ENCODE data around the gene VTCN1. TPM values are rescaled to one million over a fixed set of nuclear protein-coding genes. Genes with fewer than 3 reads are reported as not detected.

Gene VTCN1
- total and polyA plus RNA-seq, 7 experiments from 2014 or later: not detected

DNA sequence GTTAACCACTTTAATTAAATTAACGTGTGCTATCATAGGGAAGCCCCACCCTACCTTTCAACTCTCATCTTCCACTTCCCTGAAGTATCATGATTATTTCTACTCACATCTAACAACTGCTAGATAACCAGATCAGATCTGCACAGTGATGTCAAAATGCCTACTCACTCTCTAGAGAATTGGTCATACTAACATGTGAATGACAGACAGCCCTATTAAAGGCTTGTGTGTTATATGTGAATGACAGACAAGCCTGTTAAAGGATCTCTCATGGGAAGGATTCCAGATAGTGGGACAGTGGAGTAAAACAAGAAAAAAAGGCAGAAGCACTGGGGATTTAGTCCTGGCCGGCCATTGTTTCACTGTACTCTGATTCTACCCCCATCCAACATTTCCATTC, 12.6 kb downstream of the VTCN1 start:
- Histone ChIP-seq H3K27me3 (ENCODE audit: control insufficient read depth in 2 of 2, insufficient read depth in 2 of 2, low read length in 2 of 2) (no peaks in the 10 kb centered on the region), H3K36me3 (ENCODE audit: control insufficient read depth in 2 of 3, insufficient read depth in 3 of 3, low read length in 3 of 3) (no peaks in the 10 kb centered on the region), H3K4me1 (ENCODE audit: control insufficient read depth in 2 of 2, insufficient read depth in 2 of 2, low read length in 2 of 2) (no peaks in the 10 kb centered on the region), H3K4me3 (ENCODE audit: low read length) (no peak overlapping the region), H3K27ac (ENCODE audit: low read depth, low read length) (no peak overlapping the region), H3K9me3 (ENCODE audit: control insufficient read depth in 2 of 3, low read length in 3 of 3) (no peaks in the 10 kb centered on the region)
- POLR2A ChIA-PET: no interaction called here
- CTCF ChIA-PET: no interaction called here
- DNase-seq: no peak
- no peak overlapping the region for H3K4me3 Mint-ChIP-seq
- H3K36me3 Mint-ChIP-seq: no peaks in the 10 kb centered on the region
- intact Hi-C loops (cut with micrococcal nuclease): no loop called here
- H3K27me3 Mint-ChIP-seq: peaks cover 0 to 17% (median 14%) of the 10 kb centered on the region in 5 donors
- ATAC-seq: no peak
- H3K4me1 Mint-ChIP-seq: no peaks in the 10 kb centered on the region
- H3K27ac Mint-ChIP-seq: no peak overlapping the region
- peaks cover 0 to 7% (median 0%) of the 10 kb centered on the region in 11 donors for H3K9me3 Mint-ChIP-seq

DNA sequence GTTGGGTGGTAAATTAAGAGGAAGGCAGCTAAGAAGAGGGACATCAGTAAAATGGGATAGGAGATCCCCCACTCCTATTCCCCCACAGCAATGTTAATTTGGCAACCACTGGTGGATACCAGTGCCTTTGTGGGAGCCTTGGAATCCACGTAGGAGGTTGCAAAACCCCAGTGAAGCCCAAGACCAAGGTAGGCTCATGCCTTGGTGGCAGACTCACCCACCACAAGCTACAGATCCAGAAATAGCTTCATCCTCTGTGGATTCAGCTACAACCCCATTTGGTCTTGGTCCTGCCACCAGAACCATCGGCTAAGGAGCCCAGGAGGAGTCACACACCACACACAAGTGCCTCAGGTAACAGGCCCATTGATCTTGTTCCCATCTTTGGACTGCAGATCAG, 21.0 kb downstream of the VTCN1 start:
- Histone ChIP-seq H3K9me3 (ENCODE audit: control insufficient read depth in 2 of 3, low read length in 3 of 3) (no peaks in the 10 kb centered on the region), H3K36me3 (ENCODE audit: control insufficient read depth in 2 of 3, insufficient read depth in 3 of 3, low read length in 3 of 3) (no peaks in the 10 kb centered on the region), H3K27me3 (ENCODE audit: control insufficient read depth in 2 of 2, insufficient read depth in 2 of 2, low read length in 2 of 2) (no peaks in the 10 kb centered on the region), H3K4me3 (ENCODE audit: low read length) (no peak overlapping the region), H3K4me1 (ENCODE audit: control insufficient read depth in 2 of 2, insufficient read depth in 2 of 2, low read length in 2 of 2) (no peaks in the 10 kb centered on the region), H3K27ac (ENCODE audit: low read depth, low read length) (no peak overlapping the region)
- POLR2A ChIA-PET: no interaction called here
- H3K27me3 Mint-ChIP-seq: peaks cover 6 to 31% (median 9%) of the 10 kb centered on the region in 5 donors
- ATAC-seq (no peak), DNase-seq (no peak)
- no peaks in the 10 kb centered on the region for H3K4me1 Mint-ChIP-seq
- no peak overlapping the region for H3K4me3 Mint-ChIP-seq
- no peaks in the 10 kb centered on the region for H3K36me3 Mint-ChIP-seq
- intact Hi-C loops (cut with micrococcal nuclease): no loop called here
- H3K9me3 Mint-ChIP-seq: peaks cover 3 to 26% (median 12%) of the 10 kb centered on the region in 11 donors
- no peak overlapping the region for H3K27ac Mint-ChIP-seq
- CTCF ChIA-PET: no interaction called here

DNA sequence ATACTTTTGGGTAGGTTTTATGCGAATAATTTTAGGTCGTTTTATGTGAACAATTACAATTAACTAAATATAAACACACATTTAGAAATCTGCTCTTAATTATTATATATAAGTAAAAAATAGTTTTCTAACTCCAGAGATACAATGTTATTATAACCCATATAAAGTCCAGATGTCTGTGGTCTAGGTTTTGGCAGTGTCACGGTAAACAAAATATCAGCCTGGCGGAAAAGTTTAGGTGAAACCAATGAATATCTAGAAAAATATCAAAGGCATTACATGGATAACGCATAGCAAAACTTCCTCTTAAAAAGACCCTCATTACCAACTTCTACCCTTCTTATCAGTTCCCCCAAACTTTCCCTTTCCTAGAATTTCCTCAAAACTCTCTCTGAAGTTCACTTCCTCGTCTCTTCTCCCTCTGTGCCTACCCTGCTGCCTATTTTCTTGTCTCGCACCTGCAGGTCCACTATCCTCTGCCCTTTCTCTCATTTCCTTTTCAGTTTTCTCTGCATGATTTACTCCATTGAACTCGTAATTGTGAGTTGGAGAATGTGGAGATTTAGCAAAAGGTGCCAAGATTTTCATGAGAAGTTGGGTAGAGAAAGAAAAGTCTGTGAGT, 21.8 kb downstream of the VTCN1 start:
- H3K9me3 Mint-ChIP-seq: peaks cover 3 to 26% (median 12%) of the 10 kb centered on the region in 11 donors
- Histone ChIP-seq H3K27ac (ENCODE audit: low read depth, low read length) (no peak overlapping the region), H3K27me3 (ENCODE audit: control insufficient read depth in 2 of 2, insufficient read depth in 2 of 2, low read length in 2 of 2) (no peaks in the 10 kb centered on the region), H3K4me3 (ENCODE audit: low read length) (no peak overlapping the region), H3K4me1 (ENCODE audit: control insufficient read depth in 2 of 2, insufficient read depth in 2 of 2, low read length in 2 of 2) (no peaks in the 10 kb centered on the region), H3K9me3 (ENCODE audit: control insufficient read depth in 2 of 3, low read length in 3 of 3) (no peaks in the 10 kb centered on the region), H3K36me3 (ENCODE audit: control insufficient read depth in 2 of 3, insufficient read depth in 3 of 3, low read length in 3 of 3) (no peaks in the 10 kb centered on the region)
- ChIA-PET POLR2A (no interaction called here), CTCF (no interaction called here)
- no peak for ATAC-seq
- H3K36me3 Mint-ChIP-seq: no peaks in the 10 kb centered on the region
- no peaks in the 10 kb centered on the region for H3K4me1 Mint-ChIP-seq
- H3K27me3 Mint-ChIP-seq: peaks cover 6 to 30% (median 9%) of the 10 kb centered on the region in 5 donors
- H3K4me3 Mint-ChIP-seq: no peak overlapping the region
- intact Hi-C loops (cut with micrococcal nuclease): no loop called here
- DNase-seq: no peak
- H3K27ac Mint-ChIP-seq: no peak overlapping the region

DNA sequence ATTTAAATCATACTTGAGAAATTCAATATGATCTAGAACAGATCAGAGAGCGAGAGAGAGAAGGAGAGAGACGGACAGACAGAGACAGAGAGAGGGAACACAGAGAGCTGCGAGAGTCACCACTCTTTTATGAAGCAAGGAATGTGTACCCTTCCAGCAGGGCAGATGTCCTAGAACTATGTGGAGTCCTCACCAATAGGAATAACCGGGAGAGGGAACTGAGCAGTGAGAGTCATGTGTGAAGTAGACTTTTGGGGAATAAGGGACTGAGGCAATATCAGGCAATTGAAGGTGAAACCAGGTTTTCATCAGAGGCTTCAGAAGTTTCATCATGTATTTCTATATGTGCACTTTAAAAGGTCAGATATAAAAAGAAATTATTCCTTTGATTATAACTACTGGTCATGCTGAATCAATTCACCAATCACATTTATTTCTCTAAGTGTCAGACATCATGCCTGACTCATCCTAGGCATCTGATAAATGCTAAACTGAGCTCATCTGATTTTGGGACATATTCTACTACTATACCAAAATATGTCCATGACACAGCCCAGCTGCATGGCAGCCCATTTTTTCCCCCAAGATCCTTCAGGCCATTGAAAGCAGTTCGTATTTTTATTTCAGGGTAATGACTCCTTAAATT, 22.4 kb downstream of the VTCN1 start:
- ATAC-seq: no peak
- H3K27me3 ChIP-seq (ENCODE audit: control insufficient read depth in 2 of 2, insufficient read depth in 2 of 2, low read length in 2 of 2): no peaks in the 10 kb centered on the region
- ChIA-PET CTCF (no interaction called here), POLR2A (no interaction called here)
- no peaks in the 10 kb centered on the region for H3K4me1 Mint-ChIP-seq
- no peaks in the 10 kb centered on the region for H3K36me3 ChIP-seq (ENCODE audit: control insufficient read depth in 2 of 3, insufficient read depth in 3 of 3, low read length in 3 of 3)
- peaks cover 3 to 20% (median 12%) of the 10 kb centered on the region in 11 donors for H3K9me3 Mint-ChIP-seq
- no peak overlapping the region for H3K27ac Mint-ChIP-seq
- no peak overlapping the region for H3K27ac ChIP-seq (ENCODE audit: low read depth, low read length)
- H3K36me3 Mint-ChIP-seq: no peaks in the 10 kb centered on the region
- intact Hi-C loops (cut with micrococcal nuclease): no loop called here
- peaks cover 6 to 28% (median 9%) of the 10 kb centered on the region in 5 donors for H3K27me3 Mint-ChIP-seq
- no peak for DNase-seq
- H3K4me3 Mint-ChIP-seq: no peak overlapping the region
- H3K4me3 ChIP-seq (ENCODE audit: low read length): no peak overlapping the region
- H3K4me1 ChIP-seq (ENCODE audit: control insufficient read depth in 2 of 2, insufficient read depth in 2 of 2, low read length in 2 of 2): no peaks in the 10 kb centered on the region
- H3K9me3 ChIP-seq (ENCODE audit: control insufficient read depth in 2 of 3, low read length in 3 of 3): no peaks in the 10 kb centered on the region

DNA sequence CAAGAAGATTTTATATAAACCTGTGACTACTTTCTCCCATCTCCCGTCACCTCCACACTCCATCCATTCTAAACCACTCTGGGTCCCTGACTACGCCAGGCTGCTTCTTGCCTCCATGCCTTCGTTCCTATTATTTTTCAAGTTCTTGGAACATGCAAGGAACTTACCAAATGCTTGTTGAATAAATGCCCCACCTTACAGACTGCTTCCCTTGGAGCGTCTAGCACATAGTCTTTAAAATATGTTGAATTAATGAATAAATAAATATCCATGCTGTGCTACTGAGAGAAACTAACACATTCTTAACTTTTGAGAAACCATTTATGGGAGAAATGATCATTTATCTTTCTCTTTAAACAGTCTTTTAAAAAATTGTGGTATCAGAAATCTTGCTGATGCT, 27.6 kb downstream of the VTCN1 start:
- H3K27ac ChIP-seq (ENCODE audit: low read depth, low read length): no peak overlapping the region
- H3K4me1 ChIP-seq (ENCODE audit: control insufficient read depth in 2 of 2, insufficient read depth in 2 of 2, low read length in 2 of 2): no peaks in the 10 kb centered on the region
- H3K9me3 ChIP-seq (ENCODE audit: control insufficient read depth in 2 of 3, low read length in 3 of 3): no peaks in the 10 kb centered on the region
- intact Hi-C loops (cut with micrococcal nuclease): no loop called here
- Mint-ChIP-seq H3K27me3 (peaks cover 3 to 15% (median 6%) of the 10 kb centered on the region in 5 donors), H3K4me3 (no peak overlapping the region), H3K36me3 (no peaks in the 10 kb centered on the region), H3K27ac (no peak overlapping the region), H3K9me3 (peaks cover 0 to 2% (median 0%) of the 10 kb centered on the region in 11 donors), H3K4me1 (peaks cover 0 to 1% (median 0%) of the 10 kb centered on the region in 7 donors)
- ChIA-PET POLR2A (no interaction called here), CTCF (no interaction called here)
- no peak for DNase-seq
- no peaks in the 10 kb centered on the region for H3K27me3 ChIP-seq (ENCODE audit: control insufficient read depth in 2 of 2, insufficient read depth in 2 of 2, low read length in 2 of 2)
- ATAC-seq: no peak
- H3K36me3 ChIP-seq (ENCODE audit: control insufficient read depth in 2 of 3, insufficient read depth in 3 of 3, low read length in 3 of 3): no peaks in the 10 kb centered on the region
- H3K4me3 ChIP-seq (ENCODE audit: low read length): no peak overlapping the region

DNA sequence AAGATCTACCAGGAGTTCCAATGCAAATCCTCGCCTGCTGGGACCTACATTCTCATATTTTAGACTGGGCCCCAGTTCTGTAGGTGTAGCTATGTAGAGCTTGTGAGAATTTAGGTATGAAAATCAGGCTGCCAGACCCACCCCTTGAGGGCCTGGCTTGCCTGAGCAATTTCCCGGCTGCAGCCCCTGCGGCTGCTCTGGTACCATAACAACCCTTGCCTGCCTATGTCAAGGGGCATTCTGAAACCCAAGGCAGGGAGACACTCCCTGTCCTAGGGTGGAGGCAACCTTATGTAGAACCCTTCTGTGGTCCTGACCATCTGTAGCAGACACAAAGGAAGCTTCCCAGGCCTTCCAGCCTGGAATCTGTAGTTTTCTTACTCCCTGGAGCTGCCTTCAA, 28.4 kb downstream of the VTCN1 start:
- peaks cover 0 to 1% (median 0%) of the 10 kb centered on the region in 7 donors for H3K4me1 Mint-ChIP-seq
- no peak overlapping the region for H3K27ac Mint-ChIP-seq
- Histone ChIP-seq H3K4me3 (ENCODE audit: low read length) (no peak overlapping the region), H3K27ac (ENCODE audit: low read depth, low read length) (no peak overlapping the region), H3K4me1 (ENCODE audit: control insufficient read depth in 2 of 2, insufficient read depth in 2 of 2, low read length in 2 of 2) (no peaks in the 10 kb centered on the region), H3K36me3 (ENCODE audit: control insufficient read depth in 2 of 3, insufficient read depth in 3 of 3, low read length in 3 of 3) (no peaks in the 10 kb centered on the region), H3K27me3 (ENCODE audit: control insufficient read depth in 2 of 2, insufficient read depth in 2 of 2, low read length in 2 of 2) (no peaks in the 10 kb centered on the region), H3K9me3 (ENCODE audit: control insufficient read depth in 2 of 3, low read length in 3 of 3) (no peaks in the 10 kb centered on the region)
- intact Hi-C loops (cut with micrococcal nuclease): no loop called here
- POLR2A ChIA-PET: no interaction called here
- DNase-seq (no peak), ATAC-seq (no peak)
- H3K36me3 Mint-ChIP-seq: no peaks in the 10 kb centered on the region
- no peak overlapping the region for H3K4me3 Mint-ChIP-seq
- H3K27me3 Mint-ChIP-seq: peaks cover 0 to 9% (median 6%) of the 10 kb centered on the region in 5 donors
- H3K9me3 Mint-ChIP-seq: peaks cover 0 to 2% (median 0%) of the 10 kb centered on the region in 11 donors
- CTCF ChIA-PET: no interaction called here

DNA sequence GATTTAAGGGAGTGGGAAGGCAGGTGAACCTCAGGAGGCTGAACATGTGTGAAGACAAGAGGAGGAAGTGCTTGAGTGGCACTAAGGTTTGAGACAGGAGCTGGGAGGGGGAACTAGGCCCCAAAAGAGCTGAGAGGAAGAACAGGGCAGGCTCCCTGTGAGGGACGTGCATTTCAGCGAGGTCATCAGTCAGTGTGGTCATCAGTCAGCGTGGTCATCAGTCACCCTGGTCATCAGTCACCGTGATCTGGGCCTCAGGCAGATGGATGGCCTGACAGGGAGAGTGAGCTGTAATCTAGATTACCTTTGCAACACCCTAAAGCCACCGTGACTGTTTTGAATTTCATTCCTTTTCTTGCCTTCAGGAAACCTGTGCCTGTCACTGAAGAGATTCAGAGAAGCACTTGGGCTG, 29.1 kb downstream of the VTCN1 start:
- no peak overlapping the region for H3K27ac Mint-ChIP-seq
- intact Hi-C loops (cut with micrococcal nuclease): no loop called here

More for the DNA sequence above, 29.1 kb downstream of the VTCN1 start:
- H3K4me1 Mint-ChIP-seq: peaks cover 0 to 1% (median 0%) of the 10 kb centered on the region in 7 donors
- ChIA-PET POLR2A (no interaction called here), CTCF (no interaction called here)
- Histone ChIP-seq H3K36me3 (ENCODE audit: control insufficient read depth in 2 of 3, insufficient read depth in 3 of 3, low read length in 3 of 3) (no peaks in the 10 kb centered on the region), H3K4me1 (ENCODE audit: control insufficient read depth in 2 of 2, insufficient read depth in 2 of 2, low read length in 2 of 2) (no peaks in the 10 kb centered on the region), H3K4me3 (ENCODE audit: low read length) (no peak overlapping the region), H3K27me3 (ENCODE audit: control insufficient read depth in 2 of 2, insufficient read depth in 2 of 2, low read length in 2 of 2) (no peaks in the 10 kb centered on the region), H3K9me3 (ENCODE audit: control insufficient read depth in 2 of 3, low read length in 3 of 3) (no peaks in the 10 kb centered on the region), H3K27ac (ENCODE audit: low read depth, low read length) (no peak overlapping the region)
- no peak overlapping the region for H3K4me3 Mint-ChIP-seq
- H3K27me3 Mint-ChIP-seq: peaks cover 0 to 9% (median 5%) of the 10 kb centered on the region in 5 donors
- no peak for ATAC-seq
- DNase-seq: no peak
- H3K36me3 Mint-ChIP-seq: no peaks in the 10 kb centered on the region
- peaks cover 0 to 1% (median 0%) of the 10 kb centered on the region in 11 donors for H3K9me3 Mint-ChIP-seq

Measured in naive thymus-derived CD4-positive, alpha-beta T cell (primary cell).